Measurements from ENCODE around the gene RBM38. TPM values are rescaled to one million over a fixed set of nuclear protein-coding genes. Genes with fewer than 3 reads are reported as not detected.
A peak's percentile ranks its signal among the peaks of the same experiment; 100 is the strongest.

Gene RBM38
- total RNA-seq, 1 experiment from 2014 or later, result 39.9 TPM

- BruUV-seq (replicated peaks), result TSS peak; percentile 77
- DNase-seq (ENCODE audit: low read depth, low spot score), result no peak
- ATAC-seq, result no peak
- POLR2A ChIA-PET, result no interaction called here
- no peaks in the 10 kb centered on the region for H3K27me3 ChIP-seq (ENCODE audit: control insufficient read depth, insufficient read depth, low read length)
- intact Hi-C loops (cut with micrococcal nuclease; ENCODE audit: unreplicated experiment) (no loop called here), in situ Hi-C loops (cut with HindIII; ENCODE audit: low pct_unique_long_range_greater_than_20kb, low sequenced_read_pairs) (no loop called here)
- H3K4me1 ChIP-seq (ENCODE audit: control insufficient read depth, insufficient read depth, low read length), result peaks cover 20% of the 10 kb centered on the region
- CTCF ChIA-PET, result no interaction called here
- TF ChIP-seq TCF7L2 (IDR thresholded peaks at IDR 0.05; ENCODE audit: low read depth, low read length) (no peak), SIN3A (IDR thresholded peaks at IDR 0.05; ENCODE audit: borderline replicate concordance, insufficient read depth, low read depth, low read length) (no peak)
- TF ChIP-seq, protein P1, sequence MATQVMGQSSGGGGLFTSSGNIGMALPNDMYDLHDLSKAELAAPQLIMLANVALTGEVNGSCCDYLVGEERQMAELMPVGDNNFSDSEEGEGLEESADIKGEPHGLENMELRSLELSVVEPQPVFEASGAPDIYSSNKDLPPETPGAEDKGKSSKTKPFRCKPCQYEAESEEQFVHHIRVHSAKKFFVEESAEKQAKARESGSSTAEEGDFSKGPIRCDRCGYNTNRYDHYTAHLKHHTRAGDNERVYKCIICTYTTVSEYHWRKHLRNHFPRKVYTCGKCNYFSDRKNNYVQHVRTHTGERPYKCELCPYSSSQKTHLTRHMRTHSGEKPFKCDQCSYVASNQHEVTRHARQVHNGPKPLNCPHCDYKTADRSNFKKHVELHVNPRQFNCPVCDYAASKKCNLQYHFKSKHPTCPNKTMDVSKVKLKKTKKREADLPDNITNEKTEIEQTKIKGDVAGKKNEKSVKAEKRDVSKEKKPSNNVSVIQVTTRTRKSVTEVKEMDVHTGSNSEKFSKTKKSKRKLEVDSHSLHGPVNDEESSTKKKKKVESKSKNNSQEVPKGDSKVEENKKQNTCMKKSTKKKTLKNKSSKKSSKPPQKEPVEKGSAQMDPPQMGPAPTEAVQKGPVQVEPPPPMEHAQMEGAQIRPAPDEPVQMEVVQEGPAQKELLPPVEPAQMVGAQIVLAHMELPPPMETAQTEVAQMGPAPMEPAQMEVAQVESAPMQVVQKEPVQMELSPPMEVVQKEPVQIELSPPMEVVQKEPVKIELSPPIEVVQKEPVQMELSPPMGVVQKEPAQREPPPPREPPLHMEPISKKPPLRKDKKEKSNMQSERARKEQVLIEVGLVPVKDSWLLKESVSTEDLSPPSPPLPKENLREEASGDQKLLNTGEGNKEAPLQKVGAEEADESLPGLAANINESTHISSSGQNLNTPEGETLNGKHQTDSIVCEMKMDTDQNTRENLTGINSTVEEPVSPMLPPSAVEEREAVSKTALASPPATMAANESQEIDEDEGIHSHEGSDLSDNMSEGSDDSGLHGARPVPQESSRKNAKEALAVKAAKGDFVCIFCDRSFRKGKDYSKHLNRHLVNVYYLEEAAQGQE (IDR thresholded peaks at IDR 0.05; ENCODE audit: insufficient read depth in 1 of 2, low read depth in 2 of 2, low read length in 1 of 2), result no peak
- H3K36me3 ChIP-seq (ENCODE audit: control insufficient read depth, insufficient read depth, low read length), result peaks cover 2% of the 10 kb centered on the region; the same call in 1 of the 2 replicates
- peak overlapping the region; percentile 56 to 66 for H3K4me3 ChIP-seq (ENCODE audit: low read depth in 2 of 2, low read length in 2 of 2)
- H3K9me3 ChIP-seq (ENCODE audit: control insufficient read depth, insufficient read depth, low read depth, low read length), result no peaks in the 10 kb centered on the region
- H3K27ac ChIP-seq (ENCODE audit: low read length), result peak overlapping the region; percentile 81
These were observed 1.5 kb downstream of the RBM38 start for GRCh38 chr20:57392512-57393271.

GRCh38 chr20:57393321-57394120 lies 2.3 kb downstream of the RBM38 start:
- BruUV-seq (replicated peaks), result no TSS peak
- no peak overlapping the region for H3K4me3 ChIP-seq (ENCODE audit: low read depth in 2 of 2, low read length in 2 of 2)
- peaks cover 20% of the 10 kb centered on the region for H3K4me1 ChIP-seq (ENCODE audit: control insufficient read depth, insufficient read depth, low read length)
- intact Hi-C loops (cut with micrococcal nuclease; ENCODE audit: unreplicated experiment), result no loop called here
- ChIA-PET CTCF (no interaction called here), POLR2A (no interaction called here)
- peaks cover 2% of the 10 kb centered on the region; the same call in 1 of the 2 replicates for H3K36me3 ChIP-seq (ENCODE audit: control insufficient read depth, insufficient read depth, low read length)
- DNase-seq (ENCODE audit: low read depth, low spot score) (no peak), ATAC-seq (no peak)
- H3K9me3 ChIP-seq (ENCODE audit: control insufficient read depth, insufficient read depth, low read depth, low read length), result no peaks in the 10 kb centered on the region
- H3K27me3 ChIP-seq (ENCODE audit: control insufficient read depth, insufficient read depth, low read length), result no peaks in the 10 kb centered on the region
- in situ Hi-C loops (cut with HindIII; ENCODE audit: low pct_unique_long_range_greater_than_20kb, low sequenced_read_pairs), result no loop called here
- TF ChIP-seq, protein P1 (IDR thresholded peaks at IDR 0.05; ENCODE audit: insufficient read depth in 1 of 2, low read depth in 2 of 2, low read length in 1 of 2), result no peak
- TF ChIP-seq TCF7L2 (IDR thresholded peaks at IDR 0.05; ENCODE audit: low read depth, low read length) (no peak), POLR2AphosphoS5 (IDR thresholded peaks at IDR 0.05; ENCODE audit: low read depth, low read length) (no peak), SIN3A (IDR thresholded peaks at IDR 0.05; ENCODE audit: borderline replicate concordance, insufficient read depth, low read depth, low read length) (no peak), CTCF (IDR thresholded peaks at IDR 0.05) (no peak)
- H3K27ac ChIP-seq (ENCODE audit: low read length), result no peak overlapping the region

All from Panc1 (cell line).